ENCODE data around the gene CFAP410.

Gene CFAP410

GRCh38 chr21:44357064-44357837 lies 18.1 kb upstream of the CFAP410 start:
- Mint-ChIP-seq H3K27ac (no peak overlapping the region), H3K36me3 (no peaks in the 10 kb centered on the region), H3K27me3 (no peaks in the 10 kb centered on the region), H3K4me3 (no peak overlapping the region), H3K9me3 (no peaks in the 10 kb centered on the region), H3K4me1 (peaks cover 52% of the 10 kb centered on the region)

- Mint-ChIP-seq H3K36me3 (no peaks in the 10 kb centered on the region), H3K4me3 (peak overlapping the region; percentile 40), H3K9me3 (no peaks in the 10 kb centered on the region), H3K27ac (no peak overlapping the region), H3K27me3 (no peaks in the 10 kb centered on the region), H3K4me1 (peaks cover 54% of the 10 kb centered on the region)
Observed at GRCh38 chr21:44356636-44357035, 17.4 kb upstream of the CFAP410 start.

GRCh38 chr21:44356160-44356559 lies 17.0 kb upstream of the CFAP410 start:
- peak overlapping the region; percentile 40 for H3K4me3 Mint-ChIP-seq
- no peaks in the 10 kb centered on the region for H3K36me3 Mint-ChIP-seq
- H3K4me1 Mint-ChIP-seq, result peaks cover 54% of the 10 kb centered on the region
- H3K9me3 Mint-ChIP-seq, result no peaks in the 10 kb centered on the region
- no peak overlapping the region for H3K27ac Mint-ChIP-seq
- H3K27me3 Mint-ChIP-seq, result no peaks in the 10 kb centered on the region

GRCh38 chr21:44354775-44355771 lies 15.9 kb upstream of the CFAP410 start:
- H3K36me3 Mint-ChIP-seq, result no peaks in the 10 kb centered on the region
- H3K9me3 Mint-ChIP-seq, result no peaks in the 10 kb centered on the region
- no peaks in the 10 kb centered on the region for H3K27me3 Mint-ChIP-seq
- peak overlapping the region; percentile 70 for H3K27ac Mint-ChIP-seq
- H3K4me1 Mint-ChIP-seq, result peaks cover 52% of the 10 kb centered on the region
- peak overlapping the region; percentile 70 for H3K4me3 Mint-ChIP-seq

- H3K4me3 Mint-ChIP-seq, result peak overlapping the region; percentile 70
- peak overlapping the region; percentile 35 for H3K27ac Mint-ChIP-seq
- peaks cover 3% of the 10 kb centered on the region for H3K27me3 Mint-ChIP-seq
- H3K9me3 Mint-ChIP-seq, result no peaks in the 10 kb centered on the region
- no peaks in the 10 kb centered on the region for H3K36me3 Mint-ChIP-seq
- peaks cover 49% of the 10 kb centered on the region for H3K4me1 Mint-ChIP-seq
Observed at GRCh38 chr21:44354001-44354405, 14.8 kb upstream of the CFAP410 start.

- no peaks in the 10 kb centered on the region for H3K36me3 Mint-ChIP-seq
- peak within 1 kb of the TSS; percentile 80 for H3K27ac Mint-ChIP-seq
- peaks cover 49% of the 10 kb centered on the region for H3K4me1 Mint-ChIP-seq
- H3K9me3 Mint-ChIP-seq, result no peaks in the 10 kb centered on the region
- peak within 1 kb of the TSS; percentile 70 for H3K4me3 Mint-ChIP-seq
- H3K27me3 Mint-ChIP-seq, result peaks cover 3% of the 10 kb centered on the region
Observed at GRCh38 chr21:44353191-44353970, 14.2 kb upstream of the CFAP410 start, which contains the start of gene TRPM2. Gene TRPM2 (plus strand): TSS chr21:44353621. CDS start chr21:44353701, 80 bp downstream.

- Mint-ChIP-seq H3K9me3 (no peaks in the 10 kb centered on the region), H3K27me3 (peaks cover 3% of the 10 kb centered on the region), H3K27ac (peak overlapping the region; percentile 80), H3K4me3 (peak overlapping the region; percentile 70), H3K36me3 (no peaks in the 10 kb centered on the region), H3K4me1 (peaks cover 49% of the 10 kb centered on the region)
Observed at GRCh38 chr21:44352253-44352860, 13.2 kb upstream of the CFAP410 start.

GRCh38 chr21:44351535-44352252 lies 12.5 kb upstream of the CFAP410 start:
- Mint-ChIP-seq H3K36me3 (no peaks in the 10 kb centered on the region), H3K27me3 (peaks cover 3% of the 10 kb centered on the region), H3K4me3 (no peak overlapping the region), H3K4me1 (peaks cover 45% of the 10 kb centered on the region), H3K27ac (no peak overlapping the region), H3K9me3 (no peaks in the 10 kb centered on the region)

- no peak overlapping the region for H3K4me3 Mint-ChIP-seq
- H3K27ac Mint-ChIP-seq, result no peak overlapping the region
- H3K36me3 Mint-ChIP-seq, result no peaks in the 10 kb centered on the region
- H3K27me3 Mint-ChIP-seq, result peaks cover 3% of the 10 kb centered on the region
- peaks cover 38% of the 10 kb centered on the region for H3K4me1 Mint-ChIP-seq
- H3K9me3 Mint-ChIP-seq, result no peaks in the 10 kb centered on the region
Observed at GRCh38 chr21:44350773-44351481, 11.7 kb upstream of the CFAP410 start.

- Mint-ChIP-seq H3K4me1 (peaks cover 30% of the 10 kb centered on the region), H3K4me3 (no peak overlapping the region), H3K27me3 (peaks cover 3% of the 10 kb centered on the region), H3K27ac (no peak overlapping the region), H3K9me3 (no peaks in the 10 kb centered on the region), H3K36me3 (no peaks in the 10 kb centered on the region)
Observed at GRCh38 chr21:44349847-44350772, 10.9 kb upstream of the CFAP410 start.

- peaks cover 3% of the 10 kb centered on the region for H3K27me3 Mint-ChIP-seq
- no peak overlapping the region for H3K27ac Mint-ChIP-seq
- H3K4me3 Mint-ChIP-seq, result no peak overlapping the region
- H3K9me3 Mint-ChIP-seq, result no peaks in the 10 kb centered on the region
- H3K4me1 Mint-ChIP-seq, result peaks cover 24% of the 10 kb centered on the region
- no peaks in the 10 kb centered on the region for H3K36me3 Mint-ChIP-seq
Observed at GRCh38 chr21:44349416-44349846, 10.2 kb upstream of the CFAP410 start.

GRCh38 chr21:44348861-44349260 lies 9.7 kb upstream of the CFAP410 start:
- Mint-ChIP-seq H3K36me3 (no peaks in the 10 kb centered on the region), H3K27ac (peak overlapping the region; percentile 74), H3K4me3 (no peak overlapping the region), H3K4me1 (peaks cover 18% of the 10 kb centered on the region), H3K9me3 (no peaks in the 10 kb centered on the region), H3K27me3 (peaks cover 3% of the 10 kb centered on the region)

- peaks cover 3% of the 10 kb centered on the region for H3K27me3 Mint-ChIP-seq
- no peaks in the 10 kb centered on the region for H3K36me3 Mint-ChIP-seq
- no peaks in the 10 kb centered on the region for H3K9me3 Mint-ChIP-seq
- H3K4me1 Mint-ChIP-seq, result peaks cover 9% of the 10 kb centered on the region
- H3K27ac Mint-ChIP-seq, result no peak overlapping the region
- no peak overlapping the region for H3K4me3 Mint-ChIP-seq
Observed at GRCh38 chr21:44347911-44348451, 8.8 kb upstream of the CFAP410 start.

Data from activated naive CD4-positive, alpha-beta T cell treated with anti-CD3 and anti-CD28 coated beads, Interleukin-2, amount 50 U/mL, for 24 hours (primary cell).